HG03378 (cell line): ENCODE results near the gene OTOP2.

Experiments used
- ATAC-seq: cut with Tn5 transposase; IDR thresholded peaks from one replicate; pipeline ENCODE4 v1.9.1; 2021; ENCODE audit warnings: mild to moderate bottlenecking, moderate library complexity; ENCODE audit not compliant: unreplicated experiment

The OTOP2 gene

DNA sequence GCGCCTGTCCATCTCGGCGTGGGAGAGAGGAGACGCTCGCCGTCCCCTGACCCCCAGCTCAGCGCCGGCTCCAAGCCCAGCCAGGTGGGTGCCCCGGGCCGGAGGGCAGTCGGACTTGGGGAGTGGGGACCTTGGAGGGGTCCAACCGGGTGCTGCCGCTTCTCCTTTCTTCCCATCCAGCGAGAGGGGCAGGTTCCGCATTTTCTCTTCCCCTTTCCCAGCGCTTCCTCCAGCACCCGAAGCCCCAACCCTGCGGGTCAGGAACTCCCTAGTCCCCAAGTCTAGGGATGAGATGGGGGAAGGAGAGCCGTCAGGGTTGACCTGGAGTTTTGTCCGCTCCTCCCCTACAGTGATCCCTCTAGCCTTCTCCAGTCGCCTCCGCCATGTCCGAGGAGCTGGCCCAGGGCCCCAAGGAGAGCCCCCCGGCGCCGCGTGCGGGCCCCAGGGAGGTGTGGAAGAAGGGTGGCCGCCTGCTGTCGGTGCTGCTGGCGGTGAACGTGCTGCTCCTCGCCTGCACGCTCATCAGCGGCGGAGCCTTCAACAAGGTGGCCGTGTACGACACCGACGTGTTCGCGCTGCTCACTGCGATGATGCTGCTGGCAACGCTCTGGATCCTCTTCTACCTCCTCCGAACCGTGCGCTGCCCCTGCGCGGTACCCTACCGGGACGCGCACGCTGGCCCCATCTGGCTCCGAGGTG lies at the start of gene OTOP2:
Gene OTOP2, plus strand, starts transcription at position 24 of the 699 bp plus-strand sequence. Its CDS starts 360 bp downstream, at position 384.
- ATAC-seq = no peak

DNA sequence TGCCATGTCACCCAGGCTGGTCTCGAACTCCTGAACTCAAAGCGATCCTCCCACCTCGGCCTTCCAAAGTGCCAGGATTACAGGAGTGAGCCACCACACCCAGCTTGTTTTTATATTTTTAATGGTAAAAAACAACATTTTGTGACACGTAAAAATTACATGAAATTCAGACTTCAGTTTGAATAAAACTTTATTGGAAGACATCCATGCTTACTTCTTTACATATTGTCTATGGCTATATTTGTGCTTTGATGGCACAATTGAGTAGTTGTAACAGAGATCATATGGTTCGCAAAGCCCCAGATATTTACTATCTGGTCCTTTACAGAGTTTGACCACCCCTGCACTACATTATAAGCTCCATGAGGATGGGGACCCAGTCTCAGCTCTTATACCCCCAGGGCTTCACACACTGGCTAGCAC lies 49.4 kb upstream of the OTOP2 start:
- no peak for ATAC-seq

- ATAC-seq = no peak
Observed at GRCh38 chr17:74875155-74875976, 48.7 kb upstream of the OTOP2 start.

- ATAC-seq = no peak
Observed at GRCh38 chr17:74875977-74876593, 48.0 kb upstream of the OTOP2 start.

- no peak for ATAC-seq
Observed at GRCh38 chr17:74877592-74878548, 46.2 kb upstream of the OTOP2 start.

DNA sequence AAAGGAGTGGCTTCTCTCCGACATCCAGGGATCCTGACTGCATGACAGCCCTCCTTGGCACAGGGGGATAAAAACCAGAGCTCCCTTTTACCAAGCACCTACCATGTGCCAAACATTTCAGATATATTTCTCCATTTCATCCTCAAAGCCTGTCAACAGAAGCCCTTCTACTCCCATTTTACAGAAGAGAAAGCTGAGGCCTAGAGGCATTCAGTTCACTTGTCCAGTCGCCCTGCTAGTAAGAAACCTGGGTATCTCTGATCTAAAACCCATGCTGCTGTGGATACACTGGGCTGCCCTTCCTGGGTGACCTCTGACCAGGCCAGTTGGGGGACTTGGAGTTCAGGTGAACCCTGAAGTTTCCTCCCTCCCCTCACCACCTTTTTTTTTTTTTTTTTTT lies 45.4 kb upstream of the OTOP2 start:
- ATAC-seq = no peak

- no peak for ATAC-seq
Observed at GRCh38 chr17:74879308-74879707, 44.8 kb upstream of the OTOP2 start.

DNA sequence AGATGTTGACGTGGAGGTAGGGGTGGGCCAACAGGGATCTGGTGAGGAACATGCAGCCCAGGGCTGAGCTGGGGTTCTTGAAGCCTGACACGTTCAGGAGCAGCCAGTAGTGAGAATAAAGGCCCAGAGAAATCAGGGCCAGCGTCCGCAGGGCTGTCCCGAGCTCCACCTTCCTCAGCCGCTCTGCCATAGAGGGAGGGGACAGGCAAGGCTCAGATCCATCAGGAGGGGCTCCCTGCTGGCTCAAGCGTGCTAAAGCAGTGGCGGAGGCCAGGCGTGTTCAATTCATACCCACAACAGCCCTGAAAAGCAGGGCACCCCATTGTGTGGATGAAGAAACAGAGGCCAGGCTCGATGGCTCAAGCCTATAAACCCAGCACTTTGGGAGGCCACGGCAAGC lies 43.0 kb upstream of the OTOP2 start:
- ATAC-seq = no peak

GRCh38 chr17:74882517-74883240 lies 41.4 kb upstream of the OTOP2 start:
- no peak for ATAC-seq

DNA sequence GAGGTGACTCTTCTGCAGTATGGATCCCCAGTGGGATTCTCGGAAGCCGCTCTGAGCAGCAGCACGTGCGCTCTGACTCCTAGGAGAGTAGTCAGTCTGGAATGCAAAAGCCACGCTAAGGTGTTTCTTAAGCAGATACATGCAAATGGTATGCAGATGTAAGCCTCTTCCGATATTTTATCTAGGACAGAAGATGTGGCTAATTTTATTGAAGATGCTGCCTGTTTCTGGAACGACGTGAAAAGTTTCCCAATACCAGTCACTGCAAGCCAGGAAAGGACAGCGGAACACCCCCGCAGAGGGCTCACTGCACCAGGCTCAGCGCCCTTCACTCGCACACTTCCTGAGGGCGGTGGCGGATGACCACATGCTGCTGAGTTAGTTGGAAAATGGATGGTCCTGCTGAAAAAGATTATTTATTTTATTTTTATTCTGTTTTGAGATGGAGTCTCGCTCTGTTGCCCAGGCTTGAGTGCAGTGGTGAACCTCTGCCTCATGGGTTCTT lies 40.8 kb upstream of the OTOP2 start:
- ATAC-seq = no peak

- ATAC-seq = no peak
Observed at GRCh38 chr17:74888469-74888868, 35.6 kb upstream of the OTOP2 start.

DNA sequence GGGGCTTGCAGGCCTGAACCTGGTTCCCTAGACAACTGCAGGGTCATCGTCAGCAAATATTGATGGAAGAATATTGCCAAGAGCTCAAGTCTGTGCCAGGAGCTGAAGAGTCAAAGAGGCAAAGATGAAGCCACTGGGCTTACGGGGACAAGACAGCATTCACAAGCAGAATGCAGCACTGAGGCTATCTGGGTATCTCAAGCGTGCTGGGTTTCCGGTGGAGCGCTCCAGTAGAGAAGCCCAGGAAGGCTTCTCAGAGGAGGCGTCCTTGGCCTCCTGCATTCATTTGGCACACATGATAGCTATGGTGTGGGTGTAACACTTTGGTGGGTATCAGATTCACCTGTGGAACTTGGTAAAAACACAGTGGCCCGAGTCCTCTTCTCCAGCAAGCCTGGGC lies 33.5 kb upstream of the OTOP2 start:
- no peak for ATAC-seq

- ATAC-seq = no peak
Observed at GRCh38 chr17:74892013-74892841, 31.8 kb upstream of the OTOP2 start.

DNA sequence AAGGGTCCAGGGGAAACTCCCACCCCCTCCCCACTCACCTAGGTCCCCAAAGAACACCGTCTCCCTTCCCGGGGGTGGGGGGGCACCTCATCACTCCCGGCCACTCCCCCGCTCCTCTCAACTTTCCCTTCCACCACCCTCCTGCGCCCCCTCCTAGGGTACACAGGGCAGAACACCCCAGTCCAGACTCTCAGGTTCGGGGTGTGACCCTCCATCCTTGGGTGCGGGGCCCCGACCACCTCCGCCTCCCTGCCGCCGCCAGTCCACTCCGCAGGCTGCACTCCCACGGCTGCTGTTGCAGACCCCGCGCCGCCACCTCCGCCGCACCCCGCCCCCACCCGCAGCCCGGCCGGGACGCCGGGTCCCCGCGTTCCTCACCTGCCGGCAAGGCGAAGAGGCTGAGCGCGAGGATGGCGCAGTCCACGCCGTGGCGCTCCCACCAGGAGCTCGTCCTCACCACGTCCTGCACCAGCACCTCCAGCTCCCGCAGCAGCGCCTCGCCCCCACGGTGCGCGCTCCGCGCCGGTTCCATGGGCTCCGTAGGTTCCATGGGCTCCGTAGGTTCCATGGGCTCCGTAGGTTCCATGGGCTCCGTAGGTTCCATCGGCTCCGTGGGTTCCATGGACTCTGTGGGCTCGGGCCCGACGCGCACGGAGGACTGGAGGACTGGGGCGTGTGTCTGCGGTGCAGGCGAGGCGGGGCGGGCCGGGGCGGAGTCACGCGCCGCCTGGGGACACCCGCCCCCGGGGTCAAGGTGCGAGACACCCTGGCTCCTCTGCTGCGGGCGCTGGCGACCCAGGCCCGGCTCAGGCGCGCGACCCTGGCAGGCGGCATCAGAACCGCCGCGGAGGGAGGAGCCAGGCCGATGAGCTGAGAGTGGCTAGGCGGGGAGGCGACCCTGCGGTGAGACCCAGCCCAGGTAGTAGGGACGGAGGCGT lies 30.8 kb upstream of the OTOP2 start, which contains the start of gene FADS6:
Gene FADS6, minus strand, starts transcription at position 660 of the 938 bp plus-strand sequence. Its CDS starts 38 bp downstream, at position 622.
- no peak for ATAC-seq

DNA sequence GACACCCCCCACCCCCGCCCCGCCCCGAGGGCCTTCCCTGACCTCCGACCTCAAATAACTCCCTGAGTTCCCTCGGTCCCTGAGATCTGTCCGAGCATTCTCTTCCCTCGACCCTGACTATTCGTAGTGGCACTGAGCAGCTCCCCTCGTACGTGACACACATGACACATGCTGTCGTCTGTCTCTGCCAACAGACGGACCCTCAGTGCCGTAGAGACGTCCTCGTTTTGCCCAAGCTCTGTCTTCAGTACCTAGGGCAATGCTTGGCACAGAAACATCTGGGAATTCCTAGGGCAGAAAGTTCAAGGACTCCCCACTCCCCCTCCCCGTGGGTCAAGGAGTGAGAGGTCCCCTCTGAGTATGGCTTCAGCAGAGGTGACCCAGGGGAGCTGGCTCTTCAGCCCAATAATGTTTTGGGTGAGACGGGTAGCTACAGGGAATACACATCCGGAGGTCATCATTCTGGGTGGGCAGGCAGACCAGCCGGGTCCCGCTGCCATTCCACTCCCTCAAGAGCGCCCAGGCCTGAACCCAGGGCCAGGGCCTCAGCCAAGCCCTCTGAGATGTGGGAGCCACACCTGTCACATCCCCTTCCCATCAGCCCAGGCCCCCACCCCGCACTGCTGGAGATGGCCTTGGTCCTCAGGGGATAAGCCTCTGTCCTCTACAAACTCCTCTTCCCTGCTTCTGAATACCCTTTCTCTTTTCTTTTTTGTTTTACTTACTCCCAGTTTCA lies 30.0 kb upstream of the OTOP2 start:
- no peak for ATAC-seq

GRCh38 chr17:74898376-74898946 lies 25.6 kb upstream of the OTOP2 start:
- ATAC-seq = no peak

GRCh38 chr17:74900208-74900607 lies 23.9 kb upstream of the OTOP2 start:
- no peak for ATAC-seq
